Smooth muscle cell (in vitro differentiated cells): ENCODE data around the gene POPDC3. TPM values are rescaled to one million over a fixed set of nuclear protein-coding genes. Genes with fewer than 3 reads are reported as not detected.
A peak's percentile ranks its signal among the peaks of the same experiment; 100 is the strongest.

ENCODE experiments used
- DNase-seq: peaks from one replicate; lab custom pipeline; 2025; ENCODE audit not compliant: unreplicated experiment; lab: John Stamatoyannopoulos, UW
- H2AFZ ChIP-seq: fragments of 200-600 bp; sonication (generic); 2 replicates; pipeline ENCODE4 v1.6.0; 2016; ENCODE audit warnings: antibody characterized with exemption, low read depth, mild to moderate bottlenecking
- H3F3A ChIP-seq: fragments of 200-600 bp; sonication (generic); 2 replicates; pipeline ENCODE4 v1.6.0; 2017; ENCODE audit warnings: antibody characterized with exemption, low read depth
- H3K27ac ChIP-seq: fragments of 200-600 bp; sonication (generic); 2 replicates; pipeline ENCODE4 v1.5.1; 2016; ENCODE audit warnings: low read depth, mild to moderate bottlenecking
- H3K27me3 ChIP-seq: fragments of 200-600 bp; sonication (generic); 2 replicates; pipeline ENCODE4 v1.6.1; 2016; ENCODE audit warnings: low read depth, mild to moderate bottlenecking
- H3K36me3 ChIP-seq: fragments of 200-600 bp; sonication (generic); 2 replicates; pipeline ENCODE4 v1.5.1; 2016; ENCODE audit warnings: low read depth
- H3K4me1 ChIP-seq: fragments of 200-600 bp; sonication (generic); 2 replicates; pipeline ENCODE4 v1.5.1; 2016; ENCODE audit warnings: low read depth
- H3K4me2 ChIP-seq: fragments of 200-600 bp; sonication (generic); 2 replicates; pipeline ENCODE4 v1.6.0; 2016; ENCODE audit warnings: mild to moderate bottlenecking
- H3K4me3 ChIP-seq: fragments of 200-600 bp; sonication (generic); 2 replicates; pipeline ENCODE4 v1.5.1; 2016; ENCODE audit warnings: mild to moderate bottlenecking
- H3K79me2 ChIP-seq: fragments of 200-600 bp; sonication (generic); 2 replicates; pipeline ENCODE4 v1.6.0; 2016; ENCODE audit warnings: low read depth, mild to moderate bottlenecking
- H3K9ac ChIP-seq: fragments of 200-600 bp; sonication (generic); 2 replicates; pipeline ENCODE4 v1.6.0; 2016; ENCODE audit warnings: low read depth
- H3K9me3 ChIP-seq: fragments of 200-600 bp; sonication (generic); replicated peaks from 2 replicates; pipeline ENCODE4 v1.5.1; 2016; ENCODE audit warnings: low read depth
- H4K20me1 ChIP-seq: fragments of 200-600 bp; sonication (generic); 2 replicates; pipeline ENCODE4 v1.6.0; 2016; ENCODE audit warnings: low read depth
- WGBS: methylation state at CpG from one replicate; pipeline ENCODE4 v1.1.7; 2016; ENCODE audit warnings: low lambda C conversion rate; 5-methylcytosine and 5-hydroxymethylcytosine counted together
- polyA plus RNA-seq: library from polyadenylated mRNA; unstranded; fragments of >200 nt; fragmentation: Nextera tagmentation; extraction: Ambion mirVana; gene quantifications from 2 replicates; pipeline ENCODE4 v1.2.1, GENCODE V29; 2016
- total RNA-seq: library from RNA; depleted of rRNA; stranded (reverse); fragments of >200 nt; gene quantifications from 2 replicates; pipeline ENCODE4 v1.2.3, GENCODE V29; 2014
- TF ChIP-seq, protein P1 (sequence below): fragments of 200-600 bp; sonication (generic); IDR thresholded peaks from 2 replicates; pipeline ENCODE4 v1.5.1; 2017; ENCODE audit warnings: borderline replicate concordance, mild to moderate bottlenecking, antibody characterized with exemption; ENCODE audit not compliant: insufficient read depth, poor library complexity, severe bottlenecking

Gene POPDC3
- total and polyA plus RNA-seq, 2 experiments from 2014 or later, result 1.0 to 5.0 TPM

DNA sequence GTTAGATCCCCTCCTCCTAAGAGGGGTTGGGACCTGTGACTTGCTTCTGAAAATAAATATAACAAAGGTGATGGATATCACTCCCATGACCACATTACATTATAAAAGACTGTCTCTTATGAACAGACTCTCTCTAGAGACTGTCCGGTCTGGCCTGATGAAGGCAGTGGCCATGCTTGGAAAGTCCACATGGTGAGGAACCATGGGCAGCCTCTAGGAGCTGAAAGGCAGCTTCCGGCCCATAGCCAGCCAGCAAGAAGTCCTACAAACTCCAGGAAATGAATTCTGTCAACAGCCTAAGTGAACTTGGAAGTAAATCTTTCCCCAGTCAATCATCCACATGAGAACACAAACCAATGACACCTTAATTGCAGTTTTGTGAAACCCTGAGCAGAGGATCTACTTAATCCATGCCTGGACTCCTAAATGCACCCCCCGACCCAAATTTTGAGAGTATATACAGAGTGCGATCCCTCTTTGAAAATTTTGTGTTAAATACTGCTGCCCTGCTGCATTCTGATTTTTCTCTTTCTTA, 2.2 kb upstream of the POPDC3 start:
- WGBS, result 96% methylated on average over 4 of the region's 4 CpGs
- peaks cover 10% of the 10 kb centered on the region for H3F3A ChIP-seq
- no peaks in the 10 kb centered on the region for H3K4me1 ChIP-seq
- H3K9ac ChIP-seq, result no peak overlapping the region
- no peak overlapping the region for H2AFZ ChIP-seq
- H3K4me3 ChIP-seq, result no peak overlapping the region
- no peaks in the 10 kb centered on the region for H3K36me3 ChIP-seq
- no peaks in the 10 kb centered on the region for H3K79me2 ChIP-seq
- TF ChIP-seq, protein P1, sequence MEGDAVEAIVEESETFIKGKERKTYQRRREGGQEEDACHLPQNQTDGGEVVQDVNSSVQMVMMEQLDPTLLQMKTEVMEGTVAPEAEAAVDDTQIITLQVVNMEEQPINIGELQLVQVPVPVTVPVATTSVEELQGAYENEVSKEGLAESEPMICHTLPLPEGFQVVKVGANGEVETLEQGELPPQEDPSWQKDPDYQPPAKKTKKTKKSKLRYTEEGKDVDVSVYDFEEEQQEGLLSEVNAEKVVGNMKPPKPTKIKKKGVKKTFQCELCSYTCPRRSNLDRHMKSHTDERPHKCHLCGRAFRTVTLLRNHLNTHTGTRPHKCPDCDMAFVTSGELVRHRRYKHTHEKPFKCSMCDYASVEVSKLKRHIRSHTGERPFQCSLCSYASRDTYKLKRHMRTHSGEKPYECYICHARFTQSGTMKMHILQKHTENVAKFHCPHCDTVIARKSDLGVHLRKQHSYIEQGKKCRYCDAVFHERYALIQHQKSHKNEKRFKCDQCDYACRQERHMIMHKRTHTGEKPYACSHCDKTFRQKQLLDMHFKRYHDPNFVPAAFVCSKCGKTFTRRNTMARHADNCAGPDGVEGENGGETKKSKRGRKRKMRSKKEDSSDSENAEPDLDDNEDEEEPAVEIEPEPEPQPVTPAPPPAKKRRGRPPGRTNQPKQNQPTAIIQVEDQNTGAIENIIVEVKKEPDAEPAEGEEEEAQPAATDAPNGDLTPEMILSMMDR, result no peak
- no peak for DNase-seq
- H4K20me1 ChIP-seq, result no peaks in the 10 kb centered on the region
- no peak overlapping the region for H3K4me2 ChIP-seq
- peaks cover 12% of the 10 kb centered on the region for H3K27me3 ChIP-seq
- H3K9me3 ChIP-seq, result no peaks in the 10 kb centered on the region
- no peak overlapping the region for H3K27ac ChIP-seq

- WGBS, result 77% methylated on average over 5 of the region's 5 CpGs
- Histone ChIP-seq H3K27ac (peak overlapping the region; percentile 41), H3K4me2 (peak overlapping the region; percentile 89), H4K20me1 (no peaks in the 10 kb centered on the region), H3K9ac (no peak overlapping the region), H3K79me2 (no peaks in the 10 kb centered on the region), H3K4me1 (no peaks in the 10 kb centered on the region), H3K9me3 (no peaks in the 10 kb centered on the region), H2AFZ (peak overlapping the region; percentile 88), H3K4me3 (no peak overlapping the region), H3F3A (peaks cover 10% of the 10 kb centered on the region), H3K36me3 (no peaks in the 10 kb centered on the region), H3K27me3 (peaks cover 12% of the 10 kb centered on the region)
- TF ChIP-seq, protein P1, result no peak
- DNase-seq, result no peak
Observed at GRCh38 chr6:105178636-105179035, 1.2 kb downstream of the POPDC3 start.

DNA sequence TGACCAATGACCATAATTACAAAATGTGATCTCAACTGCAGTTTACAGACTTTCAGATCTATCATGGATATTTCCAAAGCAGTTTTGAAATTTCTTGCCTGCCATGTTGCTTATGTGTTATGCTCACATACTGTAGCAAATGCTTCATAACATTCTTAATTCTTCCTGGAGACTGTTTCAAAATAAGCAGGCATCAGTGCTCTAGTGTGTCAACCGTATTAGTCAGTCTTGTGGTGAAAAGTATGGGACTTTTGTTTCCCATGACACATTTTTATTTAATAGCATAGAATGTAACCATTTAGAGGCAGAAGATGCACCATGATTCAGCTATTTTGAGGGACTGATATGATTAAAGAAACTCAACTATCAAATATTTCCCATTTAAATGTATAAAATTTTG, 1.7 kb downstream of the POPDC3 start:
- no peaks in the 10 kb centered on the region for H3K36me3 ChIP-seq
- no peaks in the 10 kb centered on the region for H3K4me1 ChIP-seq
- DNase-seq, result no peak
- H3K79me2 ChIP-seq, result no peaks in the 10 kb centered on the region
- H2AFZ ChIP-seq, result no peak overlapping the region
- WGBS, result 3% methylated on average over 1 of the region's 1 CpG
- H3K27ac ChIP-seq, result peak overlapping the region; percentile 41
- no peak overlapping the region for H3K9ac ChIP-seq
- no peaks in the 10 kb centered on the region for H3K9me3 ChIP-seq
- H3K4me2 ChIP-seq, result peak overlapping the region; percentile 89
- no peaks in the 10 kb centered on the region for H4K20me1 ChIP-seq
- peaks cover 12% of the 10 kb centered on the region for H3K27me3 ChIP-seq
- H3K4me3 ChIP-seq, result no peak overlapping the region
- TF ChIP-seq, protein P1, result no peak
- H3F3A ChIP-seq, result peaks cover 10% of the 10 kb centered on the region

DNA sequence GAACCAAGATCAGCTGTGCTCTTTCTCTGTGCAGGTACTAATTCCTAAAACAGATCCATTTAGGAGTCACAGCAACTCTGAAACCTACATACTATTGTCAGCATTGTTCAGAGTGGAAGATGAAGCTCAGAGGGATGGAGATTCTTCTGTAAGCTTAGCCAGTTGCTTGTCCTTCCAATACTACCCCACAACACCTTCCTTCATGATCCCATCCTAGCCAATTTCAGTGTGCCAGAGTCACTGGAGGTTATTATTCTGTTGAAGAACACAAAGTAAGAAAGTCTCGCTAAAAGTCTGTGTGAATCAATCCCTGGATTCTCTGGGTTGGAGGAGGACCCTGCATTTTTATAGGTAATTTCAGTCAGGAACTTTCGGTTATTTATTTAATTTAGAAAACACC, 2.3 kb downstream of the POPDC3 start:
- Histone ChIP-seq H4K20me1 (no peaks in the 10 kb centered on the region), H3K27me3 (peaks cover 12% of the 10 kb centered on the region), H3K4me1 (no peaks in the 10 kb centered on the region), H3K9me3 (no peaks in the 10 kb centered on the region), H2AFZ (no peak overlapping the region), H3K9ac (no peak overlapping the region), H3K4me3 (no peak overlapping the region), H3K27ac (peak overlapping the region; percentile 41), H3K36me3 (no peaks in the 10 kb centered on the region), H3K79me2 (no peaks in the 10 kb centered on the region), H3F3A (peaks cover 10% of the 10 kb centered on the region), H3K4me2 (no peak overlapping the region)
- 90% methylated on average over 2 of the region's 2 CpGs for WGBS
- DNase-seq, result no peak
- TF ChIP-seq, protein P1, result no peak
